Peyer's patch (tissue), 4 donors: ENCODE data around the gene SLC16A3.

Experiments
- POLR2A ChIP-seq, 2 donors: fragments of 450-650 bp; IDR thresholded peaks; one replicate each; pipeline ENCODE4 v1.5.1; 2017; ENCODE audit warnings: antibody characterized with exemption in 2 of 2, mild to moderate bottlenecking in 2 of 2, moderate library complexity in 2 of 2
- TF ChIP-seq, protein P1 (sequence below), 6 experiments: fragments of 450-650 bp in 4 of 6; fragments of 200-600 bp in 2 of 6; sonication (generic) in 1 of 6; IDR thresholded peaks; one replicate each; pipeline ENCODE4 v1.5.1; 2017 to 2019; ENCODE audit warnings: antibody characterized with exemption in 6 of 6, mild to moderate bottlenecking in 3 of 6, moderate library complexity in 1 of 6

DNA sequence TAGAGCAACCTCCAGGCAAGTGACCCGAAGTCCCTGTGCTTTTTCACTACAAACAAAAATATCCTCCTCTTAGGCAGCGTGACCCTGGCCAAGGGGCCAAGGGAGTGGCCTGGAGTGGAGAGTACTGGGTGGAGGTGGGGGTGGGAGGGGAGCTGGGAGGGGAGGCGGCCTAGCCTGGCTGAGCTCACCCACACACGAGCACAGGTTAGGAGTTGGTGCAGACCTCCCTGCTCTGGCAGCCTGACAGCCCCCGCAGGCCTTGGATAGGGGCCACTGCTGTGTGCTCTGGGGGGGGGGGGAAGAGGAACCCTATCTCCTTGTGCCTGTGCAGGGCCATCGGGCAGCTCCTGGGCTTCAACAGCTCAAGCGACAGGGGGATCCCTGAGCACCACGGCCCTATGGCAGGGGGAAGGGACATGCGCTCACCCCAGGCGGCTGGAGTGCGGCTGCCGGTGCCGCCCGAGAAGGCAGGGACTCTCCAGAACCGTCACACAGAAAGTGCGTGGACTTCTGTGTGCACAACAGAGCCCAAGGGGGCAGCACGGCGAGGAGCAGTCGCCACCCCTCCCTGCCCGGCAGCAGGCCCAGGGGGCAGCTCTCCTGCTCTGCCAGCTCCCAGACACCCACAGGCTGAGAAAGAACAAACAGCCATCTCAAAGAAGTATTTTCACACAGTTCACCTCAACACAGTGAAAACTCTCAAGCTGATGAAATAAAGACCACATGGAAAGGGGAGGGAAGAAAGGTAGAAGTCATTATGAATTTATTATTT is 13.3 kb downstream of the SLC16A3 start:
- TF ChIP-seq POLR2A (IDR thresholded peaks at IDR 0.05): no peak
- TF ChIP-seq, protein P1, sequence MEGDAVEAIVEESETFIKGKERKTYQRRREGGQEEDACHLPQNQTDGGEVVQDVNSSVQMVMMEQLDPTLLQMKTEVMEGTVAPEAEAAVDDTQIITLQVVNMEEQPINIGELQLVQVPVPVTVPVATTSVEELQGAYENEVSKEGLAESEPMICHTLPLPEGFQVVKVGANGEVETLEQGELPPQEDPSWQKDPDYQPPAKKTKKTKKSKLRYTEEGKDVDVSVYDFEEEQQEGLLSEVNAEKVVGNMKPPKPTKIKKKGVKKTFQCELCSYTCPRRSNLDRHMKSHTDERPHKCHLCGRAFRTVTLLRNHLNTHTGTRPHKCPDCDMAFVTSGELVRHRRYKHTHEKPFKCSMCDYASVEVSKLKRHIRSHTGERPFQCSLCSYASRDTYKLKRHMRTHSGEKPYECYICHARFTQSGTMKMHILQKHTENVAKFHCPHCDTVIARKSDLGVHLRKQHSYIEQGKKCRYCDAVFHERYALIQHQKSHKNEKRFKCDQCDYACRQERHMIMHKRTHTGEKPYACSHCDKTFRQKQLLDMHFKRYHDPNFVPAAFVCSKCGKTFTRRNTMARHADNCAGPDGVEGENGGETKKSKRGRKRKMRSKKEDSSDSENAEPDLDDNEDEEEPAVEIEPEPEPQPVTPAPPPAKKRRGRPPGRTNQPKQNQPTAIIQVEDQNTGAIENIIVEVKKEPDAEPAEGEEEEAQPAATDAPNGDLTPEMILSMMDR (IDR thresholded peaks at IDR 0.05): no peak
